ENCODE results near the gene ZNF81. TPM values are rescaled to one million over a fixed set of nuclear protein-coding genes. Genes with fewer than 3 reads are reported as not detected.

The ZNF81 gene
- total RNA-seq, 1 experiment from 2014 or later = 4.4 TPM

DNA sequence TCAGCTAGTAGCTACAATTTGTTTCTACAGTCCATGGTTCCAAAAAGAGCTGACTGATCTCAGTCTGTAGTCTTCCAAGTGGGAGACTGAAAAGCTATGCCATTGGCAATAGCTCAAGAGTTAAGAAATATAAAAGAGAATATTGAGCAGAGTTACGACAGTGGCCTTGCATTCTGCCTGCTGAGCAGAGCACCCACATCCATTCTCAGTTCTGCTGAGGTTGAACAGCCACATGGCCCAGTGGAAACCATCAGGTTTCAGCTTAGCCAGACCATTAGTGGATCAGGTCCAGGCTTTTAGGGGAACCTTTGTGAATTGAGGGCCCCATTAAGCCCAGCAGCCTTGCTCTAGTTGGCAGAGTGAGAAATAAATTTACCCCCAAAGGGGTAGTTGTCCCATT, 28.1 kb downstream of the ZNF81 start:
- TF ChIP-seq EZH2phosphoT487 (IDR thresholded peaks at IDR 0.05; ENCODE audit: borderline replicate concordance, low read length) (no peak), EZH2 (IDR thresholded peaks at IDR 0.05; ENCODE audit: low read length, unreplicated experiment) (no peak)
- H4K20me1 ChIP-seq (ENCODE audit: low read length) = no peaks in the 10 kb centered on the region
- no peaks in the 10 kb centered on the region for H3K27me3 ChIP-seq (ENCODE audit: low read length)
- no peaks in the 10 kb centered on the region for H3K9me2 ChIP-seq (replicated peaks; ENCODE audit: low read length)
- ATAC-seq (no peak), DNase-seq (no peak)
- no peak overlapping the region for H2AFZ ChIP-seq (ENCODE audit: low read length)
- BruUV-seq (replicated peaks) = no TSS peak
- no peak overlapping the region for H3K4me3 ChIP-seq (ENCODE audit: low read length)
- H3K27ac ChIP-seq (ENCODE audit: low read length) = no peak overlapping the region
- H3K4me1 ChIP-seq (ENCODE audit: insufficient read depth, low read length) = no peaks in the 10 kb centered on the region
- no peaks in the 10 kb centered on the region for H3F3A ChIP-seq (ENCODE audit: low read length, unreplicated experiment)
- no peaks in the 10 kb centered on the region for H3K79me2 ChIP-seq (ENCODE audit: low read length)
- H3K4me2 ChIP-seq (ENCODE audit: low read length) = no peak overlapping the region
- intact Hi-C loops (cut with micrococcal nuclease) = no loop called here
- H3K9me3 ChIP-seq (ENCODE audit: low read length) = no peaks in the 10 kb centered on the region
- ChIA-PET CTCF (no interaction called here), POLR2A (ENCODE audit: unreplicated experiment) (no interaction called here)
- peaks cover 3% of the 10 kb centered on the region for H3K36me3 ChIP-seq (ENCODE audit: low read depth, low read length)
- H3K9ac ChIP-seq (ENCODE audit: low read length) = no peak overlapping the region

DNA sequence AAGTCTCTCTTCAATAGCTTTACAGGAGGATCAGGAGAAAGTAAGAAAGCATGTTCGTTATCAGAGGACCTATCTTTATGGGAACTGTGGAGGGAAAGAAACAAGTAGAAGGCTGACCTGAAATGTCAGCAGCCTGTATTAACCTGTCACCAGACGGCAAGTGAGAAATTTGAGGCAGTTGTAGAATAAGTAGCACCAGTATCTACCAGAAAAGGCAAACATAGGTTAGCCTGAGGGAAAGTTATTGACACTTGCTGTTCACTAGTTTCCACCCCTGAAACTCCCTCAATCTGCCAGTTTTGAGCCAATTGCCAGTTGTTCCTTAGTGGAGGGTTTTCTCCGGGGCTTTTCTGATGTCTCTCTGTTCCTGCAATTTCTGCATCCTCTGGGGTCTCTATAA, 36.4 kb downstream of the ZNF81 start:
- H3F3A ChIP-seq (ENCODE audit: low read length, unreplicated experiment) = no peaks in the 10 kb centered on the region
- H3K27me3 ChIP-seq (ENCODE audit: low read length) = no peaks in the 10 kb centered on the region
- H3K27ac ChIP-seq (ENCODE audit: low read length) = no peak overlapping the region
- TF ChIP-seq EZH2 (IDR thresholded peaks at IDR 0.05; ENCODE audit: low read length, unreplicated experiment) (no peak), EZH2phosphoT487 (IDR thresholded peaks at IDR 0.05; ENCODE audit: borderline replicate concordance, low read length) (no peak)
- TF ChIP-seq, protein P1, sequence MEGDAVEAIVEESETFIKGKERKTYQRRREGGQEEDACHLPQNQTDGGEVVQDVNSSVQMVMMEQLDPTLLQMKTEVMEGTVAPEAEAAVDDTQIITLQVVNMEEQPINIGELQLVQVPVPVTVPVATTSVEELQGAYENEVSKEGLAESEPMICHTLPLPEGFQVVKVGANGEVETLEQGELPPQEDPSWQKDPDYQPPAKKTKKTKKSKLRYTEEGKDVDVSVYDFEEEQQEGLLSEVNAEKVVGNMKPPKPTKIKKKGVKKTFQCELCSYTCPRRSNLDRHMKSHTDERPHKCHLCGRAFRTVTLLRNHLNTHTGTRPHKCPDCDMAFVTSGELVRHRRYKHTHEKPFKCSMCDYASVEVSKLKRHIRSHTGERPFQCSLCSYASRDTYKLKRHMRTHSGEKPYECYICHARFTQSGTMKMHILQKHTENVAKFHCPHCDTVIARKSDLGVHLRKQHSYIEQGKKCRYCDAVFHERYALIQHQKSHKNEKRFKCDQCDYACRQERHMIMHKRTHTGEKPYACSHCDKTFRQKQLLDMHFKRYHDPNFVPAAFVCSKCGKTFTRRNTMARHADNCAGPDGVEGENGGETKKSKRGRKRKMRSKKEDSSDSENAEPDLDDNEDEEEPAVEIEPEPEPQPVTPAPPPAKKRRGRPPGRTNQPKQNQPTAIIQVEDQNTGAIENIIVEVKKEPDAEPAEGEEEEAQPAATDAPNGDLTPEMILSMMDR (conservative IDR thresholded peaks at IDR 0.05; ENCODE audit: low read depth, low read length) = no peak
- H3K9ac ChIP-seq (ENCODE audit: low read length) = no peak overlapping the region
- DNase-seq (no peak), ATAC-seq (no peak)
- intact Hi-C loops (cut with micrococcal nuclease) = no loop called here
- H3K9me2 ChIP-seq (replicated peaks; ENCODE audit: low read length) = no peaks in the 10 kb centered on the region
- H3K4me3 ChIP-seq (ENCODE audit: low read length) = no peak overlapping the region
- H2AFZ ChIP-seq (ENCODE audit: low read length) = no peak overlapping the region
- CTCF ChIA-PET = interaction anchor here (0.7 kb wide), 1 partner anchor 667 kb away, joined by 4 read pairs; no protein-coding TSS in a partner anchor
- no peak overlapping the region for H3K4me2 ChIP-seq (ENCODE audit: low read length)
- POLR2A ChIA-PET (ENCODE audit: unreplicated experiment) = no interaction called here
- no peaks in the 10 kb centered on the region for H4K20me1 ChIP-seq (ENCODE audit: low read length)
- H3K79me2 ChIP-seq (ENCODE audit: low read length) = no peaks in the 10 kb centered on the region
- BruUV-seq (replicated peaks) = no TSS peak
- peaks cover 8% of the 10 kb centered on the region for H3K36me3 ChIP-seq (ENCODE audit: low read depth, low read length)
- H3K9me3 ChIP-seq (ENCODE audit: low read length) = no peaks in the 10 kb centered on the region
- no peaks in the 10 kb centered on the region for H3K4me1 ChIP-seq (ENCODE audit: insufficient read depth, low read length)

DNA sequence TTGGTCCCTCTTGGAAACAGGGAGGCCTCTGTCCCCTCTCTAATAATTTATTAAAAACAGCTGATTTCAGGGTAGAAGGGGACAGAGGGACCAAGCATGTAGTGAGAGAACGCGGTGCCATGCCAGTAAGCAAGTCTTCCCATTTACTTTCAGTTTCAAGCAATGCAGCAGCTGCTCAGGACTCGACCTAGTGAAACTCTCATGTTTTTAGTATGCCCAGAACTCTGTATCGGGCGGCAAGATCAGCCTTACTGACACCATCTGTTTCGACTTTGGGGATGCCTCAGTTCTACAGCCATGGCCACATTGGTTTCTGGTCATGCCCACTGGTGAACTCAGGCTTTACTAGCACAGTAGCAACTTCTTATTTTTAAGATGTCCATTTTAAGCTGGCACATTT, 40.6 kb downstream of the ZNF81 start:
- ATAC-seq (no peak), DNase-seq (no peak)
- ChIA-PET POLR2A (ENCODE audit: unreplicated experiment) (no interaction called here), CTCF (no interaction called here)
- H3K27ac ChIP-seq (ENCODE audit: low read length) = no peak overlapping the region
- no TSS peak for BruUV-seq (replicated peaks)
- H3K79me2 ChIP-seq (ENCODE audit: low read length) = no peaks in the 10 kb centered on the region
- no peaks in the 10 kb centered on the region for H3K9me2 ChIP-seq (replicated peaks; ENCODE audit: low read length)
- no peak overlapping the region for H3K4me3 ChIP-seq (ENCODE audit: low read length)
- no peaks in the 10 kb centered on the region for H3F3A ChIP-seq (ENCODE audit: low read length, unreplicated experiment)
- H3K4me1 ChIP-seq (ENCODE audit: insufficient read depth, low read length) = no peaks in the 10 kb centered on the region
- TF ChIP-seq, protein P1 (conservative IDR thresholded peaks at IDR 0.05; ENCODE audit: low read depth, low read length) = no peak
- TF ChIP-seq EZH2phosphoT487 (IDR thresholded peaks at IDR 0.05; ENCODE audit: borderline replicate concordance, low read length) (no peak), EZH2 (IDR thresholded peaks at IDR 0.05; ENCODE audit: low read length, unreplicated experiment) (no peak)
- peaks cover 10% of the 10 kb centered on the region for H3K36me3 ChIP-seq (ENCODE audit: low read depth, low read length)
- intact Hi-C loops (cut with micrococcal nuclease) = no loop called here
- H3K9ac ChIP-seq (ENCODE audit: low read length) = no peak overlapping the region
- H3K9me3 ChIP-seq (ENCODE audit: low read length) = no peaks in the 10 kb centered on the region
- no peak overlapping the region for H2AFZ ChIP-seq (ENCODE audit: low read length)
- H3K27me3 ChIP-seq (ENCODE audit: low read length) = no peaks in the 10 kb centered on the region
- H4K20me1 ChIP-seq (ENCODE audit: low read length) = no peaks in the 10 kb centered on the region
- H3K4me2 ChIP-seq (ENCODE audit: low read length) = no peak overlapping the region

Data from PC-3 (cell line).